ENCODE results near the gene LRRC70.

GRCh38 chr5:62627121-62627520, 48.5 kb downstream of the LRRC70 start:
- TF ChIP-seq, protein P1, sequence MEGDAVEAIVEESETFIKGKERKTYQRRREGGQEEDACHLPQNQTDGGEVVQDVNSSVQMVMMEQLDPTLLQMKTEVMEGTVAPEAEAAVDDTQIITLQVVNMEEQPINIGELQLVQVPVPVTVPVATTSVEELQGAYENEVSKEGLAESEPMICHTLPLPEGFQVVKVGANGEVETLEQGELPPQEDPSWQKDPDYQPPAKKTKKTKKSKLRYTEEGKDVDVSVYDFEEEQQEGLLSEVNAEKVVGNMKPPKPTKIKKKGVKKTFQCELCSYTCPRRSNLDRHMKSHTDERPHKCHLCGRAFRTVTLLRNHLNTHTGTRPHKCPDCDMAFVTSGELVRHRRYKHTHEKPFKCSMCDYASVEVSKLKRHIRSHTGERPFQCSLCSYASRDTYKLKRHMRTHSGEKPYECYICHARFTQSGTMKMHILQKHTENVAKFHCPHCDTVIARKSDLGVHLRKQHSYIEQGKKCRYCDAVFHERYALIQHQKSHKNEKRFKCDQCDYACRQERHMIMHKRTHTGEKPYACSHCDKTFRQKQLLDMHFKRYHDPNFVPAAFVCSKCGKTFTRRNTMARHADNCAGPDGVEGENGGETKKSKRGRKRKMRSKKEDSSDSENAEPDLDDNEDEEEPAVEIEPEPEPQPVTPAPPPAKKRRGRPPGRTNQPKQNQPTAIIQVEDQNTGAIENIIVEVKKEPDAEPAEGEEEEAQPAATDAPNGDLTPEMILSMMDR (IDR thresholded peaks at IDR 0.05) = no peak
- no peak for TF ChIP-seq POLR2A (IDR thresholded peaks at IDR 0.05)

Measured in esophagus squamous epithelium (tissue), 4 donors.